ENCODE results near the gene GLP2R.

GRCh38 chr17:9906616-9907015, 80.9 kb downstream of the GLP2R start:
- TF ChIP-seq CTCF (IDR thresholded peaks at IDR 0.05) (no peak), POLR2A (IDR thresholded peaks at IDR 0.05) (no peak)
